Neutrophil (primary cell): ENCODE measurements around the gene VAV3.

Experiments used
- H3K27ac ChIP-seq: fragments of 200-600 bp; sonication (generic); 2 replicates; pipeline ENCODE4 v1.5.1; 2016; ENCODE audit warnings: mild to moderate bottlenecking, moderate library complexity
- H3K27me3 ChIP-seq: fragments of 200-600 bp; sonication (generic); 2 replicates; pipeline ENCODE4 v1.6.0; 2016; ENCODE audit warnings: mild to moderate bottlenecking
- H3K36me3 ChIP-seq: fragments of 200-600 bp; sonication (generic); 2 replicates; pipeline ENCODE4 v1.5.1; 2017
- H3K4me1 ChIP-seq, 2 experiments: fragments of 200-600 bp in 1 of 2; sonication (generic) in 1 of 2; 1 replicate in 1 of 2; 2 replicates in 1 of 2; pipeline versions ENCODE4 v1.5.1 to v1.6.1; 2013 to 2016; ENCODE audit warnings: low read depth in 1 of 2, low read length in 1 of 2, mild to moderate bottlenecking in 1 of 2, moderate library complexity in 1 of 2; ENCODE audit not compliant: control insufficient read depth in 1 of 2, insufficient read depth in 1 of 2
- H3K4me3 ChIP-seq, 2 experiments: fragments of 200-600 bp in 1 of 2; sonication (generic) in 1 of 2; 1 replicate in 1 of 2; 2 replicates in 1 of 2; pipeline ENCODE4 v1.5.1; 2013 to 2016; ENCODE audit warnings: low read depth in 1 of 2, low read length in 1 of 2, mild to moderate bottlenecking in 1 of 2, moderate library complexity in 1 of 2
- H3K9me3 ChIP-seq: fragments of 200-600 bp; sonication (generic); 2 replicates; pipeline ENCODE4 v1.5.1; 2016
- CTCF ChIP-seq: fragments of 200-600 bp; sonication (generic); IDR thresholded peaks from 2 replicates; pipeline ENCODE4 v1.5.1; 2016; ENCODE audit warnings: antibody characterized with exemption

The VAV3 gene

DNA sequence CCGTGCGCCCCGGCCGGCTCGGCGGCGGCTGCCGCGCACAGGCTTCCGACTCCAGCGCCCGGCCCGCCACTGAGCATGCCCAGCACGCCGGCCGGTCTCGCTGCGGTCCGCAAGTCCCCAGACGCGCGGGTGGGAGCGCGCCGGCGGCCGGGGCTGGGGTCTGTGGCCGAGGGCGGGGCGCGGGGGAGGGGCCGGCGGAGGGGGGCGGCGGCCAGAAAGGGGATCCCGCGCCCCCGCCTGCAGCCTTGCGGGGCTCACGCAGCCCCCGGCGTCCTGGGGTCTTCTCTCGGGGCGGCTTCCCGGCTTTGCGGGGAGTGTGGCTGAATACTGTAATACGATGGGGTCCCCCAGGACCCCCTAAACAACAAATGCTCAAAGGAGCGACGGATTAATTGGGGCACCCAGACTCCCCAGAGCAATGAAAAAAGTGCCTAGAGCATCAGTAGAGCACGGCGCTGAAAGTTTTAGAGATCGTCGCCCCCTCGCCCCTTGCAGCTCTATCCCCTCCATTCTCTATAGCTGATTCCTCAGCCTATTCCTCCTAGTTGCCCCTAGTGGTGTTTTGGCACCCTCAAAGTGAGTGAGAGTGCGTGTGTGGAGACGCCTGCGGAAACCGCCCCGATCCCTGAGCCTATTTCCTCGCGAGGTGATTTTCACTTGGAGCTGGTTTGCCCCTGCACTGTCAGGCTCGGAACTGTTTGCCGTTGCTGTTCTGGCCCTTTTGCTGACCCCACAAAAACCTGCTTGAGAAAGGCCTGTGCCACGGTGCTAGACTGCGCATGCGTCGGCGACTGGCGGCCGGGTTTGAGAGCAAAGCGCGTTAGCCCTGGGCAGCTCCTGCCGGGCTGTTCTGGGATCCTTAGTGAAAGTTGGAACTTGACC, at the start of gene VAV3:
TSS of gene VAV3 (minus strand) at position 71 of the 882 bp plus-strand sequence. CDS start 311 bp downstream, outside the sequence.
- no peak for TF ChIP-seq CTCF
- H3K4me1 ChIP-seq: peaks cover 28 to 31% of the 10 kb centered on the region in 2 experiments
- H3K36me3 ChIP-seq: no peaks in the 10 kb centered on the region
- H3K9me3 ChIP-seq: no peaks in the 10 kb centered on the region
- peak within 1 kb of the TSS; percentile 92 for H3K27ac ChIP-seq
- no peaks in the 10 kb centered on the region for H3K27me3 ChIP-seq
- peak within 1 kb of the TSS; percentile 88 to 99 for H3K4me3 ChIP-seq

- H3K27ac ChIP-seq: no peak overlapping the region
- H3K36me3 ChIP-seq: no peaks in the 10 kb centered on the region
- no peak overlapping the region for H3K4me3 ChIP-seq
- no peaks in the 10 kb centered on the region for H3K9me3 ChIP-seq
- no peaks in the 10 kb centered on the region for H3K4me1 ChIP-seq
- TF ChIP-seq CTCF: no peak
- no peaks in the 10 kb centered on the region for H3K27me3 ChIP-seq
These were observed 47.6 kb upstream of the VAV3 start for GRCh38 chr1:108012553-108012952.

GRCh38 chr1:108011295-108011694, 46.3 kb upstream of the VAV3 start:
- Histone ChIP-seq H3K27ac (no peak overlapping the region), H3K4me1 (no peaks in the 10 kb centered on the region), H3K9me3 (no peaks in the 10 kb centered on the region), H3K36me3 (no peaks in the 10 kb centered on the region), H3K4me3 (no peak overlapping the region), H3K27me3 (no peaks in the 10 kb centered on the region)
- TF ChIP-seq CTCF: no peak

- Histone ChIP-seq H3K4me1 (no peaks in the 10 kb centered on the region), H3K4me3 (no peak overlapping the region), H3K36me3 (no peaks in the 10 kb centered on the region), H3K27me3 (no peaks in the 10 kb centered on the region), H3K27ac (no peak overlapping the region), H3K9me3 (no peaks in the 10 kb centered on the region)
- TF ChIP-seq CTCF: no peak
These were observed 45.6 kb upstream of the VAV3 start for GRCh38 chr1:108010581-108010980.

DNA sequence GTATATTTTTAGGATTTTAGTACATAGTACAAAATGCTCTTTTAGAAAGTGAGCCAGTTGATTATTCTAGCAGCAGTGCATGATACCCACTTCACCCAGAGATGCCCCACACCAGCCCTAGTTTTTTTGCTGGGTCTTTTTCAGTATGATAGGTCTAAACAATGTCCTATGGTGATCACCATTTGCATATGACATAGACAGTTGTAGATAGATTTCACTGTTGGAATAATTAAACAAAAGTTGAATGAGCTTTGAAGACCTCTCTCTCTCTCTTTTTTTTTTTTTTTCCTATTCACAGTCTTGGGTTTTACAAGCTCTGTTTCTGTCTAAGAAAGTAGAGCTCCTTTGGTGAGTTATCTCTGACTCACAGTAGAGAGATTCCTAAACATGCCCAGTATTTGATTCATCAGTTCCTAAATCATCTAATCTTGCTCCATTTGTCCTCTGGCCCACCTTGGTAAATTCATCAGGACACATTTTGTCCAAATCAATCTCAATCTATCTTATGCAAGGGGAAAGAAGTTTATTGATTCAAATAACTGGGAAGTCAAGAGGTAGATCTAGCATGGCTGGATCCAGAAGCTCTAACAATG, 44.7 kb upstream of the VAV3 start:
- no peak for TF ChIP-seq CTCF
- no peak overlapping the region for H3K4me3 ChIP-seq
- no peaks in the 10 kb centered on the region for H3K36me3 ChIP-seq
- H3K9me3 ChIP-seq: no peaks in the 10 kb centered on the region
- H3K27ac ChIP-seq: no peak overlapping the region
- no peaks in the 10 kb centered on the region for H3K27me3 ChIP-seq
- no peaks in the 10 kb centered on the region for H3K4me1 ChIP-seq
